Measurements from ENCODE around the gene HAPLN2.
A peak's percentile ranks its signal among the peaks of the same experiment; 100 is the strongest.

The HAPLN2 gene

DNA sequence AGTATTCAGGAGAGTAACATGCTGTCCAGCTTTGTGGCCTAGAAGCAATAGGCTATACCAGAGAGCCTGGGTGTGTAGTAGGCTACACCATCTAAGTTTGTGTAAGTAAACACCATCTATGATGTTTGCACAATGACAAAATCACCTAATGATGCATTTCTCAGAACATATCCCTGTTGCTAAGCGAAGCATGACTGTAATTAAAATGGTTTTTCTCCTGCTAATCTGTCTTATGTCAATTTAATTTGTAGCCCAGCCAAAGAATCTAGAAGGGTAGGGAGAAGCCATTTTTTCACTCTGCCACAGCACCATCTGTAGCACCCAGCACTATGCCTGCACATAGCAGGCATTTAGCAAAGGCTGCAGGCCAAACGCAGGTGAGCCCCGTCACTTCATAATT is 41.7 kb upstream of the HAPLN2 start:
- no peak for DNase-seq
- no peak for TF ChIP-seq CTCF (IDR thresholded peaks at IDR 0.05; ENCODE audit: low read depth, low read length)
- Histone ChIP-seq H3K4me3 (ENCODE audit: low read depth, low read length) (no peak overlapping the region), H3K27me3 (ENCODE audit: insufficient read depth, low read depth, severe bottlenecking) (no peaks in the 10 kb centered on the region), H3K36me3 (no peaks in the 10 kb centered on the region), H3K27ac (peak overlapping the region; percentile 65), H3K9me3 (ENCODE audit: severe bottlenecking) (no peaks in the 10 kb centered on the region)

DNA sequence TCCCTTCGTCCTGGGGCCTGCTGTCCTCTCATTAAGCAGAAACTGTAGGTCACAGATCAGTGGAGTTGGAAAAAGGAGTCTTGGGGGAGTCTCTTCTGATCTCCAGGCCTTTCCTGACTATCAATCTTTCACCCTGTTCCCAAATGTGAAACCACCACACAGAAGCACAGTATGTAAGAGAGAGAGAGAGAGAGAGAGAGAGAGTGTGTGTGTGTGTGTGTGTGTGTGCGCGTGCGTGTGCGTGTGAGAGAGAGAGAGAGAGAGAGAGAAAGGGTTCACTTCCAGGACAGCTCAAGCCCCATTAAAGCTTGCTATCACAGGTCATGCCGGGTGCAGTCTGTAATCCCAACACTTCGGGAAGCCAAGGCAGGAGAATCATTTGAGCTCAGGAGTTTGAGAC is 41.2 kb upstream of the HAPLN2 start:
- peak; percentile 78 for DNase-seq
- Histone ChIP-seq H3K27ac (peak overlapping the region; percentile 65), H3K9me3 (ENCODE audit: severe bottlenecking) (no peaks in the 10 kb centered on the region), H3K36me3 (no peaks in the 10 kb centered on the region), H3K4me3 (ENCODE audit: low read depth, low read length) (no peak overlapping the region), H3K27me3 (ENCODE audit: insufficient read depth, low read depth, severe bottlenecking) (no peaks in the 10 kb centered on the region)
- TF ChIP-seq CTCF (IDR thresholded peaks at IDR 0.05; ENCODE audit: low read depth, low read length): no peak

DNA sequence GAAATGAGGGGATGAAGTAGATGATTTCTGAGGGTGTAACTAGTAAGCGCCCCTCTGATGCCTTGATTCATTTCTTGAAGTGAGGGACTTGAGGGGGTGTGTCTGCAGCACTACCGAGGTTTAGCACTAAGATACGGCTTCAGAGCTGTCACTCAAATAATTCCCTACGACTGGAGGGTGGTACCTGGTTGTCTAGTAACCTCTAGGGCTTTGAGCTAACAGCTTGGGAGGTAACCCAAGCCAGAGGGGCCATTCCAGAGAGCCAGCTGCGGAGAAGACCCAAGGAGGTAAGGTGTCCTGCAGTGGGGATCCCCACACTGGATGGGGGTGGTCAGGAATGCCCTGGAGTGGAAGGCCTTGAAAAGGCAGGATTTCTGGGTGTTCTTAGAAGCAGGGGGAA is 39.7 kb upstream of the HAPLN2 start, which contains the start of gene TTC24:
TTC24 (plus strand) TSS at position 252 of the 400 bp plus-strand sequence. CDS start 1,642 bp downstream, outside the sequence.
- H3K36me3 ChIP-seq: no peaks in the 10 kb centered on the region
- TF ChIP-seq CTCF (IDR thresholded peaks at IDR 0.05; ENCODE audit: low read depth, low read length): no peak
- no peaks in the 10 kb centered on the region for H3K27me3 ChIP-seq (ENCODE audit: insufficient read depth, low read depth, severe bottlenecking)
- peak; percentile 80 for DNase-seq
- no peaks in the 10 kb centered on the region for H3K9me3 ChIP-seq (ENCODE audit: severe bottlenecking)
- H3K27ac ChIP-seq: peak within 1 kb of the TSS; percentile 46
- no peak within 1 kb of the TSS for H3K4me3 ChIP-seq (ENCODE audit: low read depth, low read length)

- Histone ChIP-seq H3K4me3 (ENCODE audit: low read depth, low read length) (no peak overlapping the region), H3K9me3 (ENCODE audit: severe bottlenecking) (no peaks in the 10 kb centered on the region), H3K36me3 (no peaks in the 10 kb centered on the region), H3K27me3 (ENCODE audit: insufficient read depth, low read depth, severe bottlenecking) (no peaks in the 10 kb centered on the region), H3K27ac (no peak overlapping the region)
- DNase-seq: no peak
- TF ChIP-seq CTCF (IDR thresholded peaks at IDR 0.05; ENCODE audit: low read depth, low read length): no peak
Measured at GRCh38 chr1:156581661-156582387, 37.4 kb upstream of the HAPLN2 start.

GRCh38 chr1:156582388-156583017 is 36.7 kb upstream of the HAPLN2 start:
- H3K27ac ChIP-seq: no peak overlapping the region
- H3K36me3 ChIP-seq: no peaks in the 10 kb centered on the region
- H3K27me3 ChIP-seq (ENCODE audit: insufficient read depth, low read depth, severe bottlenecking): no peaks in the 10 kb centered on the region
- no peaks in the 10 kb centered on the region for H3K9me3 ChIP-seq (ENCODE audit: severe bottlenecking)
- H3K4me3 ChIP-seq (ENCODE audit: low read depth, low read length): no peak overlapping the region
- no peak for DNase-seq
- TF ChIP-seq CTCF (IDR thresholded peaks at IDR 0.05; ENCODE audit: low read depth, low read length): no peak

All from WERI-Rb-1 (cell line).